IPS-18c (cell line): ENCODE results near the gene SUPT5H.

Experiments
- H3K4me3 ChIP-seq: 2 replicates; pipeline ENCODE4 v1.7.0; 2013; ENCODE audit warnings: low read depth, mild to moderate bottlenecking, low read length, moderate library complexity; ENCODE audit not compliant: insufficient read depth
- H3K9me3 ChIP-seq: one replicate; pipeline ENCODE4 v1.6.1; 2013; ENCODE audit warnings: mild to moderate bottlenecking, low read length, moderate library complexity; ENCODE audit not compliant: control insufficient read depth, insufficient read depth

SUPT5H gene

DNA sequence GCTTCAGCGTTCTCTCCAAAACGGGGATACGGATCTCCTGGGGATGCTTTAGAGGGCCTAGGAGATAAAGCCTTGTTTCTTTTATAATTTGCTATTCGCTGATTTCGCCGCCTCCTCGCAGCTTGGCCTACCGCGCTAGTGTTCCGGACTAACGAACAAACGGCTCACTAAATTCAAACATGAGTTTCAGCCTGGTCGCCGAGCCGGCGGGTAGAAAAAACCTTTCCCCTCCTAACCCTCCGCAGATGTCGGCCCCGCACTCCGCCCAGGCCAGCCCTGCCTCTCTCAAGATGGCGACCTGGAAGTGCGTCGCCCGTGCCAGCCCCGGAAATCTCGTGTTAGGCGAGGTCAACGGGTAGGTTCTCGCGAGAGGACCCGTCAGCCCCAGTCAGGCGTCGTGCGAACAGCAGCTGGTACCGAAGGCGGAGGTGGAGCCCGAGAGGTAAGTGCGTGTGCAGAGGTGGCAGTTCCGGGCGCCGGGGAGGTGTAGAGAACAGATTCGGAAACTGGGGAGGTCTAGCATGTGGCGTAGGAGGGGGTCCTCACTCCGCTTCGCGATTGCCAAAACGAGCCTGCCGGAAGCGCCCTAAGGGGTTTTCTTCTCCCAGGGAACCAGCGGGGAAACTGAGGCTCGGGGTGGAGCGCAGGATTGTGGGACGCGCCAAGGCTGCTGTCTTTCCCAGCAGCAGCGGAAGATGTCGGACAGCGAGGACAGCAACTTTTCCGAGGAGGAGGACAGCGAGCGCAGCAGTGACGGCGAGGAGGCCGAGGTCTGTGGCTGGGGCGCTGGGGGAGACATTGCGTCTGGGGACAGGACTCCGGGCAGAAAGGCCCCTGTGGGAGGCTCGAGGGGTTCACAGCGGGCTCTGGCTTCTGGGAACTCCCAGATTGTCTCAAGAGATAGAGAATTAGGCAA is at the start of gene SUPT5H:
SUPT5H (plus strand) TSS at position 387 of the 916 bp plus-strand sequence; CDS start at position 696, 309 bp downstream.
- Histone ChIP-seq H3K9me3 (no peaks in the 10 kb centered on the region), H3K4me3 (peak within 1 kb of the TSS; percentile 97)

- Histone ChIP-seq H3K4me3 (no peak overlapping the region), H3K9me3 (peaks cover 2% of the 10 kb centered on the region)
Measured at GRCh38 chr19:39397360-39398296, 47.8 kb upstream of the SUPT5H start.

GRCh38 chr19:39398297-39398864 is 47.0 kb upstream of the SUPT5H start:
- Histone ChIP-seq H3K9me3 (peaks cover 2% of the 10 kb centered on the region), H3K4me3 (no peak overlapping the region)

DNA sequence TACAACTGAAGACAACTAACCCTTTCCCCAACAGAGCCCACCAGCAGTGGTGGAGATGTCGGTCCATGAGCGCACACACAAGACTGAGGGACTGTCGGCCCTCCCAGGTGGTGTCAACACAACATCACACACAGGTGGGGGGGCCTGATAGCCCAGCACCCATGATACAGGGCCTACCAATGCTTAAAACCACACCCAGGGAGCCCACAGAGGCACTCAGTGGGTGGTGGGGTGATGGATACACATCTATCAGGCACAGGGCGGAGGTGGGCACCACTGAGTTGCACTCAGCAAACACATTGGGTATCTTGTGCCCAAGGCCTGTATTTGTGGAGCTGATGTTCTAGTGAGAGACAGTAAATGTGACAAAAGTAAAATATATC is 45.7 kb upstream of the SUPT5H start:
- no peak overlapping the region for H3K4me3 ChIP-seq
- peaks cover 2% of the 10 kb centered on the region for H3K9me3 ChIP-seq

GRCh38 chr19:39400061-39400460 is 45.3 kb upstream of the SUPT5H start:
- peaks cover 2% of the 10 kb centered on the region for H3K9me3 ChIP-seq
- H3K4me3 ChIP-seq: no peak overlapping the region

GRCh38 chr19:39401070-39401548 is 44.3 kb upstream of the SUPT5H start:
- no peak overlapping the region for H3K4me3 ChIP-seq
- H3K9me3 ChIP-seq: peaks cover 2% of the 10 kb centered on the region

DNA sequence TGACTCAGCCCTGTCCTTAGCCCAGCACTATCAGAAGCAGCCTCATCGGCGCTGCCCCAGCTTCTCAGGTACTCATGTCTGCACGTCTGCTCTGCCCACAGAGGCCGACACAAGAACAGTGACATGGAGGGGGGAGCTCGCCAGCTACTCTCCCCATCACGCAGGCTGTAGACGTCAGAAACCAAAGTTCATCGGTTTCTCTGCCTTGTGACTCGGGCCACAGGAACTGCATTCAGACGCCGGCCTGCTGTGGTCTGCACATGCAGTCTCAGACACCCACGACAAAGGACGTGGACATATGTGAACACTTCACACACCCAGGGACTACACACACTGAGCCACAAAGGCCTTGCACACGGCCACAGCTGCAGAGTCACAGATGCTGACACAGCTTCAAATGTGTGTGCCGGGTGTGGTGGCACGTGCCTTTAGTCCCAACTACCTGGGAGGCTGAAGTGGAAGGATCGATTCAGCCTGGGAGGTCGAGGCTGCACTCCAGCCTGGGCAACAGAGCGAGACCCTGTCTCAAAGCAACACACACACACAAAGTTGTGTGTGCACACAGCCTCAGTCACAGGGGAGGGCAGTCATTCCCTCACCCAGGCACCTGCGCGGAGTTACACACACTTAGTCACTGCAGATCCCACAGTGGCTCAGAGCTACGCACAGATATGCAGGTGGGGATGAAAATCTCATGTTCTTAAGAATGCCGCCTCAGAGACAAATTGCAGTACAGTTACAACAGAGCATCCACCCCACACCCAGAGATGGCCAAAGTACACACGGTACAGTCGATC is 43.6 kb upstream of the SUPT5H start:
- Histone ChIP-seq H3K9me3 (peaks cover 2% of the 10 kb centered on the region), H3K4me3 (peak overlapping the region; percentile 68)

GRCh38 chr19:39402346-39403300 is 42.8 kb upstream of the SUPT5H start:
- H3K4me3 ChIP-seq: peak overlapping the region; percentile 68
- peaks cover 2% of the 10 kb centered on the region for H3K9me3 ChIP-seq

DNA sequence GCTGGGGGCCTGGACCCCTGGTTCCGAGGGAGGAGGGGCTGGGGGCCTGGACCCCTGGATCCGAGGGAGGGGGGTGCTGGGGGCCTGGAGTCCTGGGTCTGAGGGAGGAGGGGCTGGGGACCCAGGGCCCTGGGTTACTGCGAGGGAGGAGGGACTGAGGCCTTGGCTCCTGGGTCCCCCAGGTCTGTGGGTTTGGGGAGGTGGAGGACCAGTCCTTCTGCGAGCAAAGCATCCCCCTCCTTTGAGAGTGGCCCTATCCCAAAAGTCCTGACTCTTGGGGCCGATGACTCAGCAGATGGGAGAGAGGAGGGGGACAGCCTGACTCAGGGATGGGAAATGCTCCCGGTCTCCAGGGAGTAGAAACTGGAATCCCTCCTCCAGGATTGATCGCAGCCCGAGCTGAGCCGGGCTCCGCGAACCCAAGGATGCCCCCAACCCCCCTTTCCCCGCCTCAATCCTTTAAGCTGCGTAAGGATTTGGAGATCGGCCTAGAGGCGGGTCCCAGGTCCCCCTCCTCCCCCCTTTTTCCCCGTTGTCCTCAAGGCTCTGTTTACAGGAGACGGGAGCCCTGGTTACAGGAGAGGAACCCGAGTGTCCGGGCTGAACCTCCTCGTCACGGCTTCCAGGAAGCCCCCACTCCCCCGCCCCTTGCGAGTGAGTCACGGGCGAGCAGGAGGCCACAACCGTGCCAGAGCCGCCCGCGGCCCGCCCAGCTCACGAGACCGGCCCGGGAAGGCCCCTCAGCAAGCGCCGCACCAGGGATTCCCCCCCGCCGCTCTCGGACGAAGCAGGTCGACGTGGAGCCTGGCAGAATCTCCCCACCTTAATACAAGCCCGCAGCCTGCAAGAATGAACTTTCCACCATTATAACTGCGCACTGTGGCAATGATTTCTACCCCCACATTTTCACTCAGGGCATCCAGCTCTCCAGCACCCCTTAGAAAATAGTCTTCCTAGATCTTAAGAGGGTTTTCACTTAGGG is 41.8 kb upstream of the SUPT5H start:
- H3K9me3 ChIP-seq: peaks cover 2% of the 10 kb centered on the region
- peak overlapping the region; percentile 68 for H3K4me3 ChIP-seq

DNA sequence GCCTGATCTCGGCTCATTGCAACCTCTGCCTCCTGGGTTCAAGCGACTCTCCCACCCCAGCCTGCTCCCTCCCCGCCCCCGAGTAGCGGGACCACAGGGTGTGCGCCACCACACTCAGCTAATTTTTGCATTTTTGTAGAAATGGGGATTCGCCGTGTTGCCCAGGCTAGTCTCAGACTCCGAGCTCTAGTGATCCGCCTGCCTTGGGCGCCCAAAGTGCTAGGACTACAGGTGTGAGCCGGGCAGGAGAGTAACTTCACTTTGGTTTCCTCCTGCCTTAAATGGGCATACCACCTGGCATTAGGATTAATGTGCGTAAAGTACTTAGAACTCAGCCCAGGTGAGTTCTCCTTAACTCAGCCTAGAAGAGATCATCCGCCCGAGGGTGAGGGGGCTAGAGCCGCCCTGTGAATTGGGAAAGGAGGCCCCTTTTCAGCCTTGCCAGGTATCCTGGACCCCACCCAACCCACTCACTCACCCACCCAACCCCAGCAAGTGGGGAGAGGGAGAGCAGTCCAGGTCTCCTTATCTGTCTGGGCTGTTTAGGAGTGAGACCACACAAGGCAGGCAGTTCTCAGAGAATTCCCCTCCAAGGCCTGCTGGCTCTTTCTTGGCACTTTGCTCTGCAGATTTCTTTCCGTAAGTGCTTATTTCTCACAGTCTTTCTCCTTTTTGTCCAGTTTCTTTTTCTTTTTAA is 40.0 kb upstream of the SUPT5H start:
- Histone ChIP-seq H3K4me3 (no peak overlapping the region), H3K9me3 (no peaks in the 10 kb centered on the region)

DNA sequence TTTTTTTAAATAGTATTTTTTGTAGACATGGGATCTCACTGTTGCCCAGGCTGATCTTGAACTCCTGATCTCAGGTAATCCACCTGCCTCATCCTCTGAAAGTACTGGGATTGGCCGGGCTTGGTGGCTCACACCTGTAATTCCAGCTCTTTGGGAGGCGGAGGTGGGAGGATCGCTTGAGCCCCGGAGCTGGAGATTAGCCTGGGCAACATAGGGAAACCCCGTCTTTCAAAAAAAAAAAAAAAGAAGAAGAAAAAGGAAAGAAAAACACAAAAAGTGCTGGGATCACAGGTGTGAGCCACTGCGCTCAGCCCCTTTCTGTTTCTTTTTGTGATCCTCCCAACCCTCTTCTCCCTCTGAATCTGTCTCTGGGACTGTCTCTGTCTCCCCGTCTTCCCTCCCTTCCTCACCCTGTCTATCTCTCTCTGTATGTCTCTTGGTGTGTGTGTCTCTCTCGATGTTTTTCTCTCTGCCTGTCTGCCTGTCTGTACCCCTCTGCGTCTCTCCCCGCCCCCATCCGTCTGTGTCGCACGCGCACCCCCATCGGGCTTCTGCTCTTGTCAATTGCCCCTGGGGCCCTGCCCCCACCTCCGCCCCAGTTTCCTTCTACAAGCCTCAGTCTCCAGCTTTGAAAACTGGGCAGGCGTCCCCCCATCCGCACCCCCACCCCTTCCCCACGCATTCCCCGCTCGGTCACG is 39.3 kb upstream of the SUPT5H start:
- Histone ChIP-seq H3K9me3 (no peaks in the 10 kb centered on the region), H3K4me3 (peak overlapping the region; percentile 46; the same call in 1 of the 2 replicates)

GRCh38 chr19:39406656-39407409 is 38.5 kb upstream of the SUPT5H start, which contains the start of gene ZFP36:
TSS of gene ZFP36 (plus strand) at chr19:39406847. CDS start at chr19:39406905, 58 bp downstream.
- H3K4me3 ChIP-seq: peak within 1 kb of the TSS; percentile 84
- no peaks in the 10 kb centered on the region for H3K9me3 ChIP-seq

GRCh38 chr19:39407410-39407659 is 38.0 kb upstream of the SUPT5H start:
- peak overlapping the region; percentile 84 for H3K4me3 ChIP-seq
- no peaks in the 10 kb centered on the region for H3K9me3 ChIP-seq
